Measurements from ENCODE around the gene ZNF202.

Gene ZNF202

DNA sequence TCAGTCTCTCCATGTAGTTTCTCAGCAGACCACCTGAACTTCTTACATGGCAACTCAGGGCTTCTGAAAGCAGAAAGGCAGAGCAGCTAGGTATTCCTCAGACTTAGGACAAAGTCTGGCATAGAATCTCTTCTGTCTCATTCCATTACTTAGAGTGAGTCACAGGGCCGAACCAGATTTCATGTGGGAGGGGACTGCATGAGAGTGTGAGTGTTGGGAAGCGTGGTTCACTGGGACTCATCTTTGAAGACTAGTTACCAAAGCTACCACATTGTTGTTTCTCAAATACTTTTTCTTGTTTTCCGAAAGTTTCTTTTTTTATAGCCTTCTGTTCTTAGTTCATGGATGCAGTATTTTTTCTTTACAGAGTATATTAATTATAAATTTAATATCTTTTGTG, 51.0 kb downstream of the ZNF202 start:
- H3K4me3 ChIP-seq (ENCODE audit: low read length), result no peak overlapping the region
- peak; percentile 48 for DNase-seq (ENCODE audit: low read depth)
- TF ChIP-seq, protein P1, sequence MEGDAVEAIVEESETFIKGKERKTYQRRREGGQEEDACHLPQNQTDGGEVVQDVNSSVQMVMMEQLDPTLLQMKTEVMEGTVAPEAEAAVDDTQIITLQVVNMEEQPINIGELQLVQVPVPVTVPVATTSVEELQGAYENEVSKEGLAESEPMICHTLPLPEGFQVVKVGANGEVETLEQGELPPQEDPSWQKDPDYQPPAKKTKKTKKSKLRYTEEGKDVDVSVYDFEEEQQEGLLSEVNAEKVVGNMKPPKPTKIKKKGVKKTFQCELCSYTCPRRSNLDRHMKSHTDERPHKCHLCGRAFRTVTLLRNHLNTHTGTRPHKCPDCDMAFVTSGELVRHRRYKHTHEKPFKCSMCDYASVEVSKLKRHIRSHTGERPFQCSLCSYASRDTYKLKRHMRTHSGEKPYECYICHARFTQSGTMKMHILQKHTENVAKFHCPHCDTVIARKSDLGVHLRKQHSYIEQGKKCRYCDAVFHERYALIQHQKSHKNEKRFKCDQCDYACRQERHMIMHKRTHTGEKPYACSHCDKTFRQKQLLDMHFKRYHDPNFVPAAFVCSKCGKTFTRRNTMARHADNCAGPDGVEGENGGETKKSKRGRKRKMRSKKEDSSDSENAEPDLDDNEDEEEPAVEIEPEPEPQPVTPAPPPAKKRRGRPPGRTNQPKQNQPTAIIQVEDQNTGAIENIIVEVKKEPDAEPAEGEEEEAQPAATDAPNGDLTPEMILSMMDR (conservative IDR thresholded peaks at IDR 0.05; ENCODE audit: low read length), result no peak

DNA sequence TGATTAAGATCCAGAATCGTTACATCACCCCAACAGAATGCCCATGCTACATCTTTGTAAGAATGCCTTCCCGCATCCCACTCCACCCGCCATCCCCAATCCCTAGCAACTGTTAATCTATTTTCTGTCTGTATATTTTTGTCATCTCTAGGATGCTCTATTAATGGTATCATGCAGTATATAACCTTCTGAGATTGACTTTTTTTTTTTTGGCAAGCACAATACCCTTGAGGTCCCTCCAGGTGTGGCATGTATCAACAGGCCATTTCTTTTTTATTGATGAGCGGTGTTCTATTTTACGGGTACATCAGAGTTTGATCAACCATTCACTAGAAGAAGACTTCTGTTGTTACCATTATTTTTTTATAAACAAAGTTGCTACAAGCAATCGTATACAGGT, 56.9 kb downstream of the ZNF202 start:
- no peak overlapping the region for H3K4me3 ChIP-seq (ENCODE audit: low read length)
- DNase-seq (ENCODE audit: low read depth), result no peak
- TF ChIP-seq, protein P1 (conservative IDR thresholded peaks at IDR 0.05; ENCODE audit: low read length), result no peak

DNA sequence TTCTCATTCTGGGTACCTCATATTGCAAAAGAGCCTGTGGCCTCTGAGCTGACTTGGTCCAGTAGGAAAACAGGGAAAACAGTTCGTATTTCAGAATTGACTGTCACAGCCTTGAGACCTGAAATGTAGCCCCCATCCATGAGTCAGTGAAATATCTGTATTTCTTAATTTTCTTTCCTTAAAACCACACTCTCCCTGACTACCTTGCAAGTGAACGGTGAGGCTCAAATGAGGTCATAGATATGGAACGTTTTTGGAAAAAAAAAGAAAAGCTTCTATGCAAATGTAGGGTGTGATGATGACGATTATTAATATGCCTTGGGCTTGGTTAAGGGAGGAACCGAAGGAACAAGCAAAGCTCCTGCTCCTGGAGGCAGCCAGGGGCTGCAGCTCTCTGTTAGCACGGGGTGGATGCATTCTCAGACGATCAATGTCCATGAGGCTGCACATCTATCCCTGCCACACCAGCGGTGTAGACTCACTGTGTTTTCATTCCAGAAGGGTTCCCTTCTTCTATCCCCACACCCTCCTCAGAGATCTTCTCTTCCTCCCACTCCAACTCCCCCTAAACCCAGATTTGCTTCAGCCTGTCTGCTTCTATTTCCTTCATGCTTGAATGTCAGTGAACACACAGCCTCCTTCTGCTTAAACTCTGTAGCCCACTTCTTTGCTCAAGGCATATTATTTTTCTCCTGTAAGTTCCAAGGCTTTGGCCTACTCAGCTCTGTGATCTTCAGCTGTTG, 57.9 kb downstream of the ZNF202 start:
- no peak overlapping the region for H3K4me3 ChIP-seq (ENCODE audit: low read length)
- TF ChIP-seq, protein P1 (conservative IDR thresholded peaks at IDR 0.05; ENCODE audit: low read length), result no peak
- DNase-seq (ENCODE audit: low read depth), result no peak

DNA sequence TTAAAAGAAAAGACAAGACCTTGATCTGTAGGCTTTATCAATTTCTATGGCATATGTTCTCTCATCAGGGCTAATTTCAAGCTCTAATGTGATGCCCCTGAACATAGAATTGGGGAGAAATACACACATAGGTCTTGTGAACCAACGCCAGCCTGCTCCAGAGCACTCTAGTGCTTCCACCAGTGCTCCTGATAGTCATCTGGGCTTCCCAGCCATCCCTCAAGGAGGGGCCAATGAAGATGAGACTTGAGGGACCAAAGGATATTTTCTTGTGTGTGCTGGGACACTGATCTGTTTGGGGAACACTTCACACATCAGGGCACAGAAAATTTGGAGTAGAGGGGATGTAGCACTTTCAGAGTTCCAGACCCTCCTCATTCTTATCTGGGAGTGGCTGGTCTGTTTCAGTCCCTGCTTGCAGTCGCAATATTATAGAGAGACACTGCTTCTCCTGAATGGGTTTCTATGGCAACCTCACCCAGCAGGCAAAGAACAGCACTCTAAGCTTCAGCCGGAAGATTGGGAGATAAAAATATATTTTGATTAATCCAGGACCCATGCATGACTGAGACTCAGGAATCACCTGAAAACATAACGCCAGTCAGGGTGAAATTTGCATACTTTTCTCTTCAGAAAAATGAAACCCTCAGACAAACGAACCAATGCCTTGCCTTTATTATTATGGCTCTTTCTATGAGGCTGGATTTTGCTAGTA, 58.6 kb downstream of the ZNF202 start:
- no peak overlapping the region for H3K4me3 ChIP-seq (ENCODE audit: low read length)
- DNase-seq (ENCODE audit: low read depth), result no peak
- TF ChIP-seq, protein P1 (conservative IDR thresholded peaks at IDR 0.05; ENCODE audit: low read length), result no peak

DNA sequence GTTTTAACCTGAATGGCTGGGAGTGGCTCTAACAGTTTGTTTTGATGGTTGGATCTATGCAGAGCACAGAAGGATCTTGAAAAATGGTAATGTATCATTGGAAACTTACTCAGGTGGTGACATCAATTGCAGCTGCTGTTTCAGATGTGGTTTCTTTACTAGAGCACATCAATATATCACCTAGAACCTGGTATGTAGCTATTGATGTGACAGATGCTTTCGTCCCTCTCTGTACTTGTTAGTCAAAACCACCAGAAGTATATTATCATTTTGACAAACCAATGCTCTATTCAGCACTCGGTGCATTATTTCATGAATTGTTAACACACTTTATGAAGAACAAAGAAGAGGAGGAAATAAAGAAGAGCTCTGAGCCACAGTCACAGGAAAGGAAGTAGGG, 60.4 kb downstream of the ZNF202 start:
- TF ChIP-seq, protein P1 (conservative IDR thresholded peaks at IDR 0.05; ENCODE audit: low read length), result no peak
- no peak overlapping the region for H3K4me3 ChIP-seq (ENCODE audit: low read length)
- no peak for DNase-seq (ENCODE audit: low read depth)

DNA sequence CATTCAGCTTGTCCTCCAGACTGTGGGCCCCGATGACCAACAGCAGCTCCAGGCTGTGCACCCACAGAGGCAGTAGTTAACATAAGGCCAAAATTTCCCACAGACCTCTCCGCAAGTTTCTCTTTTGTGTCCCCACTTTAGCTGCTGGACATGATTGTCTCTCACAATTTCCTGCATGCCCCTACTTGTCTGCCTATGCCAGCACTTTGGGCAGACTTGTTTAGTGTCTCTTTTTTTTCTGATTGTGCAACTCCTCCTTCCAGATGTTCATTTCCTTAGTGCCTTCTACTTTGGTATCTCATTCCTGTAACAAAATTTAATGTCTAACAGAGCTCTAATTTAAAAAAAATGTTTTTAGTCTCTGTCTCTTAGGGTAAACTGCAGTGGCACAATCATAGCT, 63.2 kb downstream of the ZNF202 start:
- TF ChIP-seq, protein P1 (conservative IDR thresholded peaks at IDR 0.05; ENCODE audit: low read length), result no peak
- DNase-seq (ENCODE audit: low read depth), result peak; percentile 39
- H3K4me3 ChIP-seq (ENCODE audit: low read length), result no peak overlapping the region

DNA sequence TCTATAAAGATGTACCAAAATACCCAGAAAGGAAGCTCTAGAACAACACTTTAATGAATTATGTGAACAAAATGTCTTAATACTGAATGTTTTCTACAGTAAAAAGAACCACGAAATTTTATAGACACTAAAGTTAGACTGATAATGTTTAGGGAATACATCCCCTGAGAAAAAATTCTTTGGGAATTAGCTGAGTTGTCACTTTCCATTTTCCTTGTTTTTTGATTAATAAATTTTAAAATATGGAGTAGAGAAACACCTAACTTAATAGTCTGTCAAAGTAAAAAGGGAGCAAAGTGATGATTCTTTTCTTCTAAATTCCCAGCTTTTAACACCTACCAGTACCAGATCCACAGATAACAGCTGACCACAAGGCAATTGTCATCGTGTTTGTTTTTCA, 64.0 kb downstream of the ZNF202 start:
- no peak overlapping the region for H3K4me3 ChIP-seq (ENCODE audit: low read length)
- TF ChIP-seq, protein P1 (conservative IDR thresholded peaks at IDR 0.05; ENCODE audit: low read length), result no peak
- DNase-seq (ENCODE audit: low read depth), result no peak

Data from AG10803 (cell line).